ENCODE data around the gene CELSR1.
A peak's percentile ranks its signal among the peaks of the same experiment; 100 is the strongest.

CELSR1 gene

GRCh38 chr22:46409631-46410210 is 127.7 kb downstream of the CELSR1 start:
- Histone ChIP-seq H3K27me3 (ENCODE audit: control insufficient read depth in 3 of 3, insufficient read depth in 3 of 3, low read depth in 1 of 3, low read length in 3 of 3) (no peaks in the 10 kb centered on the region), H2BK5ac (ENCODE audit: low read length) (no peak overlapping the region), H3K4me1 (ENCODE audit: control insufficient read depth in 2 of 2, insufficient read depth in 1 of 2, low read depth in 1 of 2, low read length in 2 of 2) (no peaks in the 10 kb centered on the region), H3K4me2 (ENCODE audit: insufficient read depth, low read length, poor library complexity, severe bottlenecking) (no peak overlapping the region), H3K14ac (ENCODE audit: low read length) (no peak overlapping the region), H2BK15ac (ENCODE audit: low read length) (peak overlapping the region; percentile 4), H3K4ac (ENCODE audit: low read length) (no peak overlapping the region), H2AK5ac (ENCODE audit: low read depth, low read length) (peak overlapping the region; percentile 54), H2BK120ac (ENCODE audit: low read depth, low read length) (no peak overlapping the region), H3K27ac (replicated peaks; ENCODE audit: low read length) (no peak overlapping the region), H4K91ac (ENCODE audit: low read depth, low read length, poor library complexity) (no peak overlapping the region), H3K79me1 (ENCODE audit: low read depth, low read length) (no peaks in the 10 kb centered on the region), H3K23ac (ENCODE audit: low read depth, low read length, poor library complexity) (no peak overlapping the region), H3K9me3 (replicated peaks in 1 of 2; ENCODE audit: control insufficient read depth in 2 of 2, insufficient read depth in 1 of 2, low read depth in 1 of 2, low read length in 2 of 2) (no peaks in the 10 kb centered on the region), H4K8ac (ENCODE audit: low read depth, low read length) (no peak overlapping the region), H2BK12ac (ENCODE audit: low read length) (no peak overlapping the region), H3K9ac (ENCODE audit: low read depth, low read length, poor library complexity) (peak overlapping the region; percentile 2), H2AFZ (ENCODE audit: low read length) (no peak overlapping the region), H3K36me3 (replicated peaks in 1 of 2; ENCODE audit: control insufficient read depth in 2 of 2, insufficient read depth in 2 of 2, low read length in 2 of 2) (peaks cover 2 to 28% of the 10 kb centered on the region in 2 donors), H3K18ac (ENCODE audit: low read length) (peak overlapping the region; percentile 3), H3K4me3 (ENCODE audit: low read length in 2 of 2) (no peak overlapping the region)
- no peak for DNase-seq (ENCODE audit: low spot score)
- no CpG with 5 or more reads among the region's 37 CpGs for WGBS, 2 donors (ENCODE audit: extremely low coverage in 2 of 2, insufficient read length in 2 of 2, insufficient replicate concordance in 1 of 2)

- Histone ChIP-seq H4K91ac (ENCODE audit: low read depth, low read length, poor library complexity) (no peak overlapping the region), H3K14ac (ENCODE audit: low read length) (peak overlapping the region; percentile 77), H3K9me3 (replicated peaks in 1 of 2; ENCODE audit: control insufficient read depth in 2 of 2, insufficient read depth in 1 of 2, low read depth in 1 of 2, low read length in 2 of 2) (no peaks in the 10 kb centered on the region), H3K23ac (ENCODE audit: low read depth, low read length, poor library complexity) (no peak overlapping the region), H3K4me1 (ENCODE audit: control insufficient read depth in 2 of 2, insufficient read depth in 1 of 2, low read depth in 1 of 2, low read length in 2 of 2) (no peaks in the 10 kb centered on the region), H3K4me3 (ENCODE audit: low read length in 2 of 2) (no peak overlapping the region), H4K8ac (ENCODE audit: low read depth, low read length) (no peak overlapping the region), H3K27ac (replicated peaks; ENCODE audit: low read length) (no peak overlapping the region), H3K18ac (ENCODE audit: low read length) (peak overlapping the region; percentile 9), H3K79me1 (ENCODE audit: low read depth, low read length) (no peaks in the 10 kb centered on the region), H3K36me3 (replicated peaks in 1 of 2; ENCODE audit: control insufficient read depth in 2 of 2, insufficient read depth in 2 of 2, low read length in 2 of 2) (peaks cover 2 to 28% of the 10 kb centered on the region in 2 donors), H2AFZ (ENCODE audit: low read length) (no peak overlapping the region), H2BK12ac (ENCODE audit: low read length) (no peak overlapping the region), H2BK5ac (ENCODE audit: low read length) (no peak overlapping the region), H2BK120ac (ENCODE audit: low read depth, low read length) (no peak overlapping the region), H3K9ac (ENCODE audit: low read depth, low read length, poor library complexity) (no peak overlapping the region), H3K4me2 (ENCODE audit: insufficient read depth, low read length, poor library complexity, severe bottlenecking) (no peak overlapping the region), H3K4ac (ENCODE audit: low read length) (peak overlapping the region; percentile 56), H2AK5ac (ENCODE audit: low read depth, low read length) (peak overlapping the region; percentile 61), H2BK15ac (ENCODE audit: low read length) (no peak overlapping the region), H3K27me3 (ENCODE audit: control insufficient read depth in 3 of 3, insufficient read depth in 3 of 3, low read depth in 1 of 3, low read length in 3 of 3) (no peaks in the 10 kb centered on the region)
- no CpG with 5 or more reads among the region's 41 CpGs for WGBS, 2 donors (ENCODE audit: extremely low coverage in 2 of 2, insufficient read length in 2 of 2, insufficient replicate concordance in 1 of 2)
- DNase-seq (ENCODE audit: low spot score): no peak
Measured at GRCh38 chr22:46408568-46409506, 128.6 kb downstream of the CELSR1 start.

- H3K4ac ChIP-seq (ENCODE audit: low read length): no peak overlapping the region
- H3K79me1 ChIP-seq (ENCODE audit: low read depth, low read length): no peaks in the 10 kb centered on the region
- no peaks in the 10 kb centered on the region for H3K27me3 ChIP-seq (ENCODE audit: control insufficient read depth in 3 of 3, insufficient read depth in 3 of 3, low read depth in 1 of 3, low read length in 3 of 3)
- H2BK12ac ChIP-seq (ENCODE audit: low read length): no peak overlapping the region
- no peak overlapping the region for H4K8ac ChIP-seq (ENCODE audit: low read depth, low read length)
- H3K4me2 ChIP-seq (ENCODE audit: insufficient read depth, low read length, poor library complexity, severe bottlenecking): no peak overlapping the region
- H2BK5ac ChIP-seq (ENCODE audit: low read length): no peak overlapping the region
- H3K36me3 ChIP-seq (replicated peaks in 1 of 2; ENCODE audit: control insufficient read depth in 2 of 2, insufficient read depth in 2 of 2, low read length in 2 of 2): peaks cover 2 to 28% of the 10 kb centered on the region in 2 donors
- no peak overlapping the region for H3K18ac ChIP-seq (ENCODE audit: low read length)
- WGBS, 2 donors (ENCODE audit: extremely low coverage in 2 of 2, insufficient read length in 2 of 2, insufficient replicate concordance in 1 of 2): no CpG with 5 or more reads among the region's 16 CpGs
- no peak overlapping the region for H4K91ac ChIP-seq (ENCODE audit: low read depth, low read length, poor library complexity)
- no peak overlapping the region for H3K14ac ChIP-seq (ENCODE audit: low read length)
- no peak overlapping the region for H3K27ac ChIP-seq (replicated peaks; ENCODE audit: low read length)
- H3K4me3 ChIP-seq (ENCODE audit: low read length in 2 of 2): no peak overlapping the region
- H3K4me1 ChIP-seq (ENCODE audit: control insufficient read depth in 2 of 2, insufficient read depth in 1 of 2, low read depth in 1 of 2, low read length in 2 of 2): no peaks in the 10 kb centered on the region
- H2BK15ac ChIP-seq (ENCODE audit: low read length): no peak overlapping the region
- no peak overlapping the region for H2AK5ac ChIP-seq (ENCODE audit: low read depth, low read length)
- DNase-seq (ENCODE audit: low spot score): no peak
- no peak overlapping the region for H3K9ac ChIP-seq (ENCODE audit: low read depth, low read length, poor library complexity)
- no peak overlapping the region for H2AFZ ChIP-seq (ENCODE audit: low read length)
- no peak overlapping the region for H2BK120ac ChIP-seq (ENCODE audit: low read depth, low read length)
- no peak overlapping the region for H3K23ac ChIP-seq (ENCODE audit: low read depth, low read length, poor library complexity)
- H3K9me3 ChIP-seq (replicated peaks in 1 of 2; ENCODE audit: control insufficient read depth in 2 of 2, insufficient read depth in 1 of 2, low read depth in 1 of 2, low read length in 2 of 2): no peaks in the 10 kb centered on the region
Measured at GRCh38 chr22:46407748-46408147, 129.7 kb downstream of the CELSR1 start.

- no peak overlapping the region for H3K4ac ChIP-seq (ENCODE audit: low read length)
- no peak overlapping the region for H3K9ac ChIP-seq (ENCODE audit: low read depth, low read length, poor library complexity)
- no CpG with 5 or more reads among the region's 15 CpGs for WGBS, 2 donors (ENCODE audit: extremely low coverage in 2 of 2, insufficient read length in 2 of 2, insufficient replicate concordance in 1 of 2)
- H2BK15ac ChIP-seq (ENCODE audit: low read length): no peak overlapping the region
- H3K14ac ChIP-seq (ENCODE audit: low read length): peak overlapping the region; percentile 71
- no peak overlapping the region for H4K91ac ChIP-seq (ENCODE audit: low read depth, low read length, poor library complexity)
- peak overlapping the region; percentile 98 for H4K8ac ChIP-seq (ENCODE audit: low read depth, low read length)
- no peaks in the 10 kb centered on the region for H3K27me3 ChIP-seq (ENCODE audit: control insufficient read depth in 3 of 3, insufficient read depth in 3 of 3, low read depth in 1 of 3, low read length in 3 of 3)
- peak overlapping the region; percentile 73 for H3K23ac ChIP-seq (ENCODE audit: low read depth, low read length, poor library complexity)
- H3K4me2 ChIP-seq (ENCODE audit: insufficient read depth, low read length, poor library complexity, severe bottlenecking): no peak overlapping the region
- H2AFZ ChIP-seq (ENCODE audit: low read length): no peak overlapping the region
- peaks cover 2 to 28% of the 10 kb centered on the region in 2 donors for H3K36me3 ChIP-seq (replicated peaks in 1 of 2; ENCODE audit: control insufficient read depth in 2 of 2, insufficient read depth in 2 of 2, low read length in 2 of 2)
- no peak overlapping the region for H2BK5ac ChIP-seq (ENCODE audit: low read length)
- peak overlapping the region; percentile 41 for H2BK12ac ChIP-seq (ENCODE audit: low read length)
- peak overlapping the region in 1 of 2 donors; percentile 44 for H3K4me3 ChIP-seq (ENCODE audit: low read length in 2 of 2)
- no peak for DNase-seq (ENCODE audit: low spot score)
- H3K9me3 ChIP-seq (replicated peaks in 1 of 2; ENCODE audit: control insufficient read depth in 2 of 2, insufficient read depth in 1 of 2, low read depth in 1 of 2, low read length in 2 of 2): no peaks in the 10 kb centered on the region
- no peaks in the 10 kb centered on the region for H3K4me1 ChIP-seq (ENCODE audit: control insufficient read depth in 2 of 2, insufficient read depth in 1 of 2, low read depth in 1 of 2, low read length in 2 of 2)
- H3K79me1 ChIP-seq (ENCODE audit: low read depth, low read length): no peaks in the 10 kb centered on the region
- no peak overlapping the region for H2BK120ac ChIP-seq (ENCODE audit: low read depth, low read length)
- H3K18ac ChIP-seq (ENCODE audit: low read length): peak overlapping the region; percentile 80
- H3K27ac ChIP-seq (replicated peaks; ENCODE audit: low read length): no peak overlapping the region
- peak overlapping the region; percentile 81 for H2AK5ac ChIP-seq (ENCODE audit: low read depth, low read length)
Measured at GRCh38 chr22:46406791-46407190, 130.6 kb downstream of the CELSR1 start.

All from neuronal stem cell (in vitro differentiated cells).